Measurements from ENCODE around the gene AUTS2. TPM values are rescaled to one million over a fixed set of nuclear protein-coding genes. Genes with fewer than 3 reads are reported as not detected.

AUTS2 gene
- total RNA-seq, 1 experiment from 2014 or later = 256 TPM

DNA sequence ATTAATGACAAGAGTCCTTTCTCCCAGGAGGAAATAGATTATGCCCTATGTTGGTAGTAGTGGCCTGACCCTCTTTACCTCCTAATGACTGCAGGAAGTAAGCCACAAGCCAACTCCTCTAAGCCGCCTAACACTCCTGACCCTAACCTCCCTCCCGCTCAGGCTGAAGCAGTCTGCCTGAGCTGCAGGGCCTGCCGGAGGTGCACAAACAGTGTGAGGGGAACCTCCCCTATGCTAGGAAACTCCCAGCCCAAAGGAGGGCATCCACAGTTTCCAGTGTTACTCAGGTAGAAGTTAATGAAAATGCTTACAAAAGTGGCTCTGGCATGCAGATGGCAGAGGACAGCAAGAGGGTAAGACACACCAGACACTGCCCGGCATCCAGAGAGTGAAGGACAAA is 1239.3 kb downstream of the AUTS2 start:
- no peak overlapping the region for H2BK5ac ChIP-seq (ENCODE audit: insufficient read length, low read length)
- H2BK120ac ChIP-seq (ENCODE audit: low read depth, low read length, poor library complexity, severe bottlenecking) = no peak overlapping the region
- peak overlapping the region in 1 of 3 experiments; percentile 53; a peak in 1 of 7 replicates for H3K27ac Mint-ChIP-seq
- no peak overlapping the region for H4K8ac ChIP-seq (replicated peaks; ENCODE audit: insufficient read length, low read depth, low read length)
- H3K4me3 Mint-ChIP-seq = no peak overlapping the region
- H3K56ac ChIP-seq (ENCODE audit: insufficient read length, low read depth, low read length) = no peak overlapping the region
- no peak overlapping the region for H4K5ac ChIP-seq (ENCODE audit: insufficient read length, low read depth, low read length)
- H3K4ac ChIP-seq (ENCODE audit: low read depth, low read length) = no peak overlapping the region; the same call in 1 of the 2 replicates
- H2BK15ac ChIP-seq (ENCODE audit: low read depth, low read length) = no peak overlapping the region
- H3K18ac ChIP-seq (ENCODE audit: insufficient read length, low read depth, low read length) = no peak overlapping the region
- no peaks in the 10 kb centered on the region for H3K79me2 ChIP-seq (ENCODE audit: insufficient read depth, low read length)
- no peak for TF ChIP-seq CTCF (conservative IDR thresholded peaks at IDR 0.05)
- H3K23ac ChIP-seq (ENCODE audit: insufficient read length, low read depth, low read length) = no peak overlapping the region
- H2AK5ac ChIP-seq (ENCODE audit: insufficient read length, low read length) = no peak overlapping the region
- no peak overlapping the region for H2AFZ ChIP-seq (ENCODE audit: low read length)
- H3K23me2 ChIP-seq (ENCODE audit: insufficient read length, low read depth, low read length, poor library complexity, severe bottlenecking) = no peaks in the 10 kb centered on the region
- no peaks in the 10 kb centered on the region for H3K79me1 ChIP-seq (ENCODE audit: insufficient read depth, low read depth, low read length, poor library complexity, severe bottlenecking)
- H4K20me1 ChIP-seq (ENCODE audit: control insufficient read depth, insufficient read depth, insufficient read length) = no peaks in the 10 kb centered on the region
- no peak overlapping the region for H3K4me2 ChIP-seq (ENCODE audit: insufficient read depth, insufficient read length, low read length)
- no peak for DNase-seq
- no peaks in the 10 kb centered on the region; the same call in 1 of the 2 replicates for H3K4me1 ChIP-seq (ENCODE audit: insufficient read depth, low read length)
- no CpG with 5 or more reads among the region's 4 CpGs for WGBS (ENCODE audit: extremely low coverage, insufficient read length, low lambda C conversion rate)
- no peak overlapping the region for H3K9ac ChIP-seq (ENCODE audit: extremely low read depth, insufficient read length, low read length)
- H4K91ac ChIP-seq (ENCODE audit: insufficient read length, low read depth, low read length) = no peak overlapping the region
- H3T11ph ChIP-seq (ENCODE audit: low read length) = no peak overlapping the region
- H3K27me3 Mint-ChIP-seq (ENCODE audit: low read depth) = peaks cover 6% of the 10 kb centered on the region
- H3K27me3 ChIP-seq (ENCODE audit: insufficient read depth, low read length) = no peaks in the 10 kb centered on the region
- H3K4me1 Mint-ChIP-seq = peaks cover 20 to 22% of the 10 kb centered on the region in 2 experiments
- H3K14ac ChIP-seq (ENCODE audit: insufficient read depth, low read length) = no peak overlapping the region; the same call in 1 of the 2 replicates
- no peak overlapping the region for H3K27ac ChIP-seq (ENCODE audit: insufficient read length, low read depth, low read length)
- H2BK12ac ChIP-seq (ENCODE audit: insufficient read length, low read depth, low read length) = no peak overlapping the region
- H3K9me3 ChIP-seq (ENCODE audit: control insufficient read depth, low read depth, low read length) = no peaks in the 10 kb centered on the region
- H3K9me3 Mint-ChIP-seq = peaks cover 21 to 38% of the 10 kb centered on the region in 2 experiments
- H2BK20ac ChIP-seq (ENCODE audit: low read depth, low read length, poor library complexity, severe bottlenecking) = no peak overlapping the region
- peaks cover 14 to 41% (median 22%) of the 10 kb centered on the region in 3 experiments for H3K36me3 Mint-ChIP-seq (ENCODE audit: insufficient read depth in 1 of 3, low read depth in 3 of 3)

Measured in H9 (cell line).